Immature natural killer cell (primary cell): ENCODE results near the gene CATSPER3. TPM values are rescaled to one million over a fixed set of nuclear protein-coding genes. Genes with fewer than 3 reads are reported as not detected.

Experiments
- DNase-seq, 3 donors: peaks; one replicate each; pipeline ENCODE4 v3.0.0; 2022; ENCODE audit warnings: mixed read lengths in 1 of 3
- H3K27ac Mint-ChIP-seq, 6 donors: one replicate each; pipeline ENCODE4 v1.8.0; 2020; ENCODE audit warnings: mixed read lengths in 6 of 6, mild to moderate bottlenecking in 5 of 6, inconsistent platforms in 4 of 6, moderate library complexity in 3 of 6
- H3K27me3 Mint-ChIP-seq, 3 donors: one replicate each; pipeline ENCODE4 v1.8.0; 2020 to 2021; ENCODE audit warnings: low read depth in 3 of 3, mild to moderate bottlenecking in 3 of 3, mixed read lengths in 3 of 3, moderate library complexity in 3 of 3, inconsistent platforms in 1 of 3
- H3K36me3 Mint-ChIP-seq, 3 donors: one replicate each; pipeline ENCODE4 v1.8.0; 2020; ENCODE audit warnings: mixed read lengths in 3 of 3, inconsistent platforms in 2 of 3, mild to moderate bottlenecking in 2 of 3
- H3K4me1 Mint-ChIP-seq, 2 donors: one replicate each; pipeline ENCODE4 v1.8.0; 2020; ENCODE audit warnings: inconsistent platforms in 2 of 2, mild to moderate bottlenecking in 2 of 2, mixed read lengths in 2 of 2, moderate library complexity in 1 of 2
- H3K4me3 Mint-ChIP-seq, 5 donors: one replicate each; pipeline ENCODE4 v1.8.0; 2020; ENCODE audit warnings: mild to moderate bottlenecking in 5 of 5, mixed read lengths in 5 of 5, inconsistent platforms in 3 of 5, moderate library complexity in 3 of 5
- H3K9me3 Mint-ChIP-seq, 6 donors: one replicate each; pipeline ENCODE4 v1.8.0; 2020; ENCODE audit warnings: mild to moderate bottlenecking in 6 of 6, mixed read lengths in 6 of 6, inconsistent platforms in 4 of 6, moderate library complexity in 3 of 6
- polyA plus RNA-seq, 3 donors: library from polyadenylated mRNA; unstranded; fragments of 300-500 nt; fragmentation: Illumina TruSeq; gene quantifications; one replicate each; pipeline ENCODE4 v1.2.3, GENCODE V29; 2021

The CATSPER3 gene
- polyA plus RNA-seq, 3 donors from 2014 or later = 0.53 TPM; not detected in 2

DNA sequence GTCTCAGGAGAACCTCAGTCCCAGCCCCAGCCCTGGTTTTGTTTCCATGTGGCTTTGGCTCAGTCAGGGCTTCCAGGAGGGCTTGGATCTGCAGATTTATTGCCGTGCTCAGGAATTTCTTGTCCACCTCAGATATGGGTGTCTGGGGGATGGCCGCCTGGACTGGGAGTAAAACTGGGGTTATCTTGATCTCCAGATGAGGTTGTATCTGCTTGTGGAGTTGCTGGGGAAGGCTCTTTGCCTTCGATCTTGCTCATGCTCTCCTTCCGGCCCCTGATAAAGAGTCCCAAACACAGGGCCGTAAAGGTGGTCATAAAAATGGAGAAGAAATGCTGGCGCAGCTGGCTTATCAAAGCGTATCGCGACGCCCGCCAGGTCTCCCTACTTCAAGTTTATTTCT is 84.2 kb downstream of the CATSPER3 start:
- Mint-ChIP-seq H3K36me3 (no peaks in the 10 kb centered on the region), H3K4me3 (no peak overlapping the region), H3K4me1 (no peaks in the 10 kb centered on the region), H3K27ac (no peak overlapping the region), H3K9me3 (peaks cover 0 to 1% (median 0%) of the 10 kb centered on the region in 6 donors), H3K27me3 (peaks cover 8 to 17% (median 13%) of the 10 kb centered on the region in 3 donors)
- no peak for DNase-seq

DNA sequence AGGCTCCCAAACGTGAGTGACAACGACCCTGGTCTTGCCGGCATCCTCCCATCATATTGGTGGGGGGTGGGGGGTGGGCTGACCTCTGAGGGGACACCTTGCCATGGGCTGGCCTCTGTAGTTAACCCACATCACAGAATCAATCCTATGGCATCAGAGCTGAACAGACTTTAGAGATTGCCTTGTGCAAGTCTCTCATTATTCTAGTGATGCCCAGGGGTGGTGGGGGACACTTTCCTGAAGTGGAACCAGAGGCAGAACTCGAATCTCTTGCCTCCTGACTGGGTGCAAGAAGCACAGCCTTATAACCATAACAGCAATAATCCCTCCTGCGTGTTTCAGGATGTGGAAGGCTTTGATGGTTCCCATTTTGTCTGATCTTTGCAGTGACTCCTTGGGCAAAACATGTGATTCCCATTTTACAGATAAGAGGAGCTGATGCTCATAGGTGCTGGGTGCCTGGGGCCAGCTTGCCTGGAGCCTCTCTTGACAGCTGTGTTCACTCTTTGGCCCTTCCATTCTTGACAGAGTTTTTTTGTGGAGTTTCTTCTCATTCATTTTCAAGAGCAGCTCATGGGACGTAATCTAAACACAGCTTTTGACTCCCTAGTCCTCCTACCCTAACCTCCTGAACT is 84.9 kb downstream of the CATSPER3 start:
- DNase-seq = no peak
- Mint-ChIP-seq H3K4me3 (no peak overlapping the region), H3K27ac (no peak overlapping the region), H3K4me1 (no peaks in the 10 kb centered on the region), H3K36me3 (no peaks in the 10 kb centered on the region), H3K9me3 (peaks cover 0 to 1% (median 0%) of the 10 kb centered on the region in 6 donors), H3K27me3 (peaks cover 8 to 18% (median 13%) of the 10 kb centered on the region in 3 donors)

DNA sequence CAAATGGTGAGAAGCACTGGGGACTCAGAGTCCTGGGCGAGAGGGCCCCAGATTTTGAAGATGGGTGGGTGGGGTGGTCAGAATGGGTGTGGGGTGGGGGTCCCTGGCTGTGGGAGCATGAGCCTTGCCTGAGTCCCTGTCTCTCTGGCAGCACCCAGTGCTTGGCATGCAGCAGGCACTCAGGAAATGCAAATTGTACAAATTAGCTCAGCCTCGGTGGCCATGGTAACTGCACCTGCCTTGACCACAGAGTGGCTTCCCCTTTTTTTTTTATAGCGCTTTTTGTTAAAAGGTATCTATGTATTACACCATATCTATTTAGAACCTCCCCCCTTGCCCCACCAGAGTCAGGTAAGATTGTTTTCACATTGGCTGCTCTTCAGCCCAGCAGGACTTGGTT is 85.6 kb downstream of the CATSPER3 start:
- peaks cover 6 to 14% (median 13%) of the 10 kb centered on the region in 3 donors for H3K27me3 Mint-ChIP-seq
- peaks cover 0 to 1% (median 0%) of the 10 kb centered on the region in 6 donors for H3K9me3 Mint-ChIP-seq
- no peak overlapping the region for H3K27ac Mint-ChIP-seq
- no peaks in the 10 kb centered on the region for H3K4me1 Mint-ChIP-seq
- no peak for DNase-seq
- H3K36me3 Mint-ChIP-seq = no peaks in the 10 kb centered on the region
- H3K4me3 Mint-ChIP-seq = no peak overlapping the region

DNA sequence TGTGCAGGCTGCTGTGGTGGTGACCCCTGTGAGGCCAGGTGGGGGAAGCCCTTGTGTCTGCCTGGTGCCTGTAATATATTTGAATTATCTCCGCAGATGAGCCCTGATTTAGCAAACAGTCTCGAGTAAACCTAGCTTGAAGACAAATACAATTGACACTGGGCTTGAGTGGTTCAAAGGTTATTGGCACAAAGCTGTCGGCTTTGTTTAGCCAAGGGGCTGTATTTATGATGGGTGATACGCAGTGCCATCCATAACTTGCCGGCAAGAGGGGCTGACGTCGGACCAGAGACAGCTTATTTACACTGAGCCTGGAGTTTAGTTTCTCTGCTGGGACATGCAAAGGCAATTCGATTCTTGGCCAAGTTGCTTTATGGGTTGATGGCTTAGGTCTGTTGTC is 86.3 kb downstream of the CATSPER3 start:
- no peaks in the 10 kb centered on the region for H3K4me1 Mint-ChIP-seq
- H3K27me3 Mint-ChIP-seq = peaks cover 2 to 14% (median 13%) of the 10 kb centered on the region in 3 donors
- H3K9me3 Mint-ChIP-seq = peaks cover 0 to 1% (median 0%) of the 10 kb centered on the region in 6 donors
- no peak overlapping the region for H3K27ac Mint-ChIP-seq
- H3K36me3 Mint-ChIP-seq = no peaks in the 10 kb centered on the region
- no peak overlapping the region for H3K4me3 Mint-ChIP-seq
- no peak for DNase-seq

DNA sequence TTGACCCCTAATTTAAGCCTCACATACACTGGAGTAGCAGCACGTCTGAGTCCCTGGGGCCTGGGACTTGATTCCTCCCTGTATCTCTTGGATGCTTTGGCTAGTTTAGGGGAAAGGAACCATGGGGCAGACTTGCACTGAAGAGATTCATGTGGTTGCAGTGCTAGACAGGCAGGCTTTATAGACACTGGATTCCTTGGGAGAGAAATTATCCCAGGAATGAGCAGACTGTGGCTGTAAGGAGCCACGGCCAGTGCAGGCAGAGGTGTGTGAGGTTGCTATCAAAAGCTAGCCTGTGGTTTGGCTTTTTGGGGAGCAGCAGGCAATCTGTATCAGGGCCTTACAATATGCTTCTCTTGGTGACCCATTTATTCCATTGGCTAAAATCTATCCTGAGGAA is 86.8 kb downstream of the CATSPER3 start:
- peaks cover 2 to 13% (median 12%) of the 10 kb centered on the region in 3 donors for H3K27me3 Mint-ChIP-seq
- H3K27ac Mint-ChIP-seq = no peak overlapping the region
- no peaks in the 10 kb centered on the region for H3K4me1 Mint-ChIP-seq
- no peak for DNase-seq
- no peak overlapping the region for H3K4me3 Mint-ChIP-seq
- H3K9me3 Mint-ChIP-seq = peaks cover 0 to 1% (median 0%) of the 10 kb centered on the region in 6 donors
- no peaks in the 10 kb centered on the region for H3K36me3 Mint-ChIP-seq

DNA sequence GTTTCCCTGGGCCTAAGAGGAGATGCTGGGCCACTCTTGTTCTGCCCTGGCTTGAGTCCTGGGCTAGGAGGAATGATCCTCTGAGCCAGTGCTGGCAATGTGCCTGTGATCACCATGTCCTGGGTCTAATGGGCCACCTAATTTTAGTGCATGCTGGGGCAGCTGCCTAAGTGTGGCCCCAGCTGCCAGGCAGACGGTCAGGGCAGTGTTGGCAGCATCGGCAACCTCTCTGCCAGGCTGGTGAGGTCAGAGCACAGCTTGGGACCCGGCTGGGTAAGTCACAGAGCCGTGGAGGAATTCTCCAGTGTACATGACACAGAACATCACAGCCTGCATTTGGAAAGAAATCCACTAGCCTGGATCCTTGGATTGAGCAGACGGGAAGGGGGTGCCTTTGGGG is 87.7 kb downstream of the CATSPER3 start:
- no peak overlapping the region for H3K4me3 Mint-ChIP-seq
- no peak for DNase-seq
- H3K4me1 Mint-ChIP-seq = no peaks in the 10 kb centered on the region
- peaks cover 0 to 1% (median 0%) of the 10 kb centered on the region in 6 donors for H3K9me3 Mint-ChIP-seq
- H3K27me3 Mint-ChIP-seq = peaks cover 2 to 12% (median 6%) of the 10 kb centered on the region in 3 donors
- no peaks in the 10 kb centered on the region for H3K36me3 Mint-ChIP-seq
- no peak overlapping the region for H3K27ac Mint-ChIP-seq

DNA sequence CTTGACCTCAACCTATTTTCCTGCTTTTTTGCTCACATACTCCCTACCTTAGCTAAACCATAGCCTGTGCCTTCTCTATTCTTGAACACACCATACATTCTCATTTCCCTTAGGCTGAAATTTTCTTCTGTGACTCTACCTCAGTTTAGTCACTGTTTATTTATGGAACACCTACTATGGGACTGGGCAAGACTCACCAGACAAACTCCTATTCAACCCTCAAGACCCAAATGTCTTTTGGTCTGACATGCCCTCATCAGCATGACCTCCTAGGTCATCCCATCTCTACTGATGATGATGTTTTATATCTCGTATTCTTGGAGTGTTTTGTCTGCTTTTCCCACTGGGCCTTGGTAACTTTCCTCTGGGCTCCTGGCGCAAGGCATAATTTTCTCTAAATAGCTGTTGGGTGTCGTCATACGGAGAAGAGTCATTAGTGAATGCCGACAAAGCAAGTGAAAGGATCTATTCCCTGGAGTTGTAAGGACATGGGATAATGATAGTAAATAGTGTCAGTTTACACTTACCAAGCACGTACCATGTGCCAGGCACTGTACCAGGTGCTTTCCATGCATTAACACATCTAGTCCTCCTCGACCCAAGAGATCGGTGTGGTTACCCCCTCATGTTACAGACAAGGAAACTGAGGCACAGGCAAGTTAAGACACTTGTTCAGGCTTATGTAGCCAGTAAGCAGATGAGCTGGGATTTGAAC is 88.8 kb downstream of the CATSPER3 start:
- Mint-ChIP-seq H3K4me3 (no peak overlapping the region), H3K36me3 (no peaks in the 10 kb centered on the region), H3K27me3 (peaks cover 0 to 8% (median 4%) of the 10 kb centered on the region in 3 donors), H3K27ac (no peak overlapping the region), H3K9me3 (no peaks in the 10 kb centered on the region), H3K4me1 (no peaks in the 10 kb centered on the region)
- no peak for DNase-seq

DNA sequence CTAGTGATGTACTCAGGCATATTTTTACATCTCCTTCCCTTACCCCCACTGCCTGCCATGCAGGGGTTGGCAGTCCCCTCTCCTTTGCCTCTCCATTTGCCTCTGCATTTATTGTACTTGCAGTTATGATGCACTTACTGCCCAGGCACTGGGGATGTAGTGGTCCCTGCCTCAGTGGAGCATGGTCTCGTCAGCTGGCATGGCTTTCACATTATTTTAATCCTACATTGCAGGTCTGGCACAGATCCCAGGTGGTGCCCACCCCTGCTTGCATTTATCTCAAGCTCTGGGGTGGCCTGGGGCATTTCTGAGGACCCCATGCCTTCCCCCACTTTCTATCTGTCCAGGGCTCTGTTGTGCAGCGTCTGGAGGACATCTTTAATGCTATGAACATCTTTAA is 89.5 kb downstream of the CATSPER3 start:
- no peaks in the 10 kb centered on the region for H3K9me3 Mint-ChIP-seq
- H3K36me3 Mint-ChIP-seq = no peaks in the 10 kb centered on the region
- no peak for DNase-seq
- no peak overlapping the region for H3K4me3 Mint-ChIP-seq
- H3K27me3 Mint-ChIP-seq = peaks cover 0 to 5% (median 1%) of the 10 kb centered on the region in 3 donors
- H3K27ac Mint-ChIP-seq = no peak overlapping the region
- no peaks in the 10 kb centered on the region for H3K4me1 Mint-ChIP-seq

DNA sequence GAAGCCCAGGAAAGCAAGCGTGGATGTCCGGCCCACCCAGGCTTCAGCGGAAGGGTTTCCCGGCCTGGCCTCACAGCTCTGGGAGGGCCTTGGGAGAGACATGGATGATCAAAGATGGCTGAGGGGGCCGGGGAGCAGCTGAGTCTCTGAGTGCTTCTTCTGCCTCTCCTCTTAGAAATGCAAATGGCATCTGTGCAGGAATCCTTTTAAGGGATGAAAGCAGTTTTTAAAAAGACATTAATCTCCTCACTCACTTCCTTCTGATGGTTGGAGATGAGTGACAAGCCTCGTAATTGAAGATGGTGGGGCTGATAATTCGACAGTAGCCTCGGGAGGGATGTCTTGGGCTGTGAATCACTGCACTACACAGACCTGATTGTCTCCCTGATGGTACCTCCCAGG is 90.6 kb downstream of the CATSPER3 start:
- DNase-seq = no peak
- H3K27me3 Mint-ChIP-seq = peaks cover 0 to 5% (median 3%) of the 10 kb centered on the region in 3 donors

DNA sequence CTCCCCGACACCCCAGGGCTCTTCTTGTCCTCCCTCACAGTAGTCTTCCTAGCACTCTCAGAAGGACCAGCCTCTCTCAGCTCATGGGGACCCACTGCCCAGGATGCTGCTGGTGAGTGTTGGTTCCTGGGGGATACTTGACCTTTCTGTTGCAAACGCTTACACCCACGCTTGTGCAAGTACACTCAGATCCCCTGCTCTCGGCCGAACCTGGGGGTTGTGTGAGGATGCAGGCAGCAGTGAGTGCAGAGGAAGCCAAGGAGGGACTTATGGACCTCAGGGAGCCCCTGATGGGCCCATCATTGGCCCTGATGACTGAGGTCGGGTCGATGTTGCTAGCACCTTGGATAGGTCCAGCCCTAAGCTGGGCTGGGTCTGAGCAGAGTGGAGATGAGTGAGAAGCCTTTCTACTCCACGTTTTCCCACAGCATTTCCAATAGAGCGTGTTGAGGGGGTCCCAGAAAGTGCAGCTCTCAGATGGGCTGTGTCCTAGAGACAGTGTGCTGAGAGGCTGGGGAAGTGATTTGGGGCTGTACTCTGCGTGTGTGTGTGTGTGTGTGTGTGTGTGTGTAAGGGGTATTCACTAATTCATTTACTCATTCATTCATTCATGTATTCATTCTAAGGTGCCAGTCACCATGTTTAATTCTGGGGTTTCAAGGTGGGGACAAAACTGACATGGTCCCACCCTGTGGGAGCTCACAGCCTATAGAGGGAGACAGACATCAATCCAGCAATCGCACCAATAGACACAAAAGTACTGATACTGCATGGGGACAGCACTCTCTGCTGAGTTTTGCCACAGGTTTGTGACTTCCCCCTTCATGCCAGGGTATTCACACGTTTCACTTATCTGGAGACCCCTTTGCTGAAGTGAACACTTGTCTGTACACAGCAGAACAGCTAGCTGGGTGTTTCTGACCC is 91.6 kb downstream of the CATSPER3 start:
- Mint-ChIP-seq H3K4me3 (no peak overlapping the region), H3K27ac (no peak overlapping the region), H3K4me1 (no peaks in the 10 kb centered on the region), H3K9me3 (peaks cover 0 to 2% (median 0%) of the 10 kb centered on the region in 6 donors), H3K27me3 (peaks cover 0 to 5% (median 2%) of the 10 kb centered on the region in 3 donors), H3K36me3 (no peaks in the 10 kb centered on the region)
- DNase-seq = no peak

More for the DNA sequence above, 90.6 kb downstream of the CATSPER3 start:
- Mint-ChIP-seq H3K27ac (no peak overlapping the region), H3K4me1 (no peaks in the 10 kb centered on the region), H3K36me3 (no peaks in the 10 kb centered on the region), H3K9me3 (peaks cover 0 to 2% (median 0%) of the 10 kb centered on the region in 6 donors), H3K4me3 (no peak overlapping the region)

DNA sequence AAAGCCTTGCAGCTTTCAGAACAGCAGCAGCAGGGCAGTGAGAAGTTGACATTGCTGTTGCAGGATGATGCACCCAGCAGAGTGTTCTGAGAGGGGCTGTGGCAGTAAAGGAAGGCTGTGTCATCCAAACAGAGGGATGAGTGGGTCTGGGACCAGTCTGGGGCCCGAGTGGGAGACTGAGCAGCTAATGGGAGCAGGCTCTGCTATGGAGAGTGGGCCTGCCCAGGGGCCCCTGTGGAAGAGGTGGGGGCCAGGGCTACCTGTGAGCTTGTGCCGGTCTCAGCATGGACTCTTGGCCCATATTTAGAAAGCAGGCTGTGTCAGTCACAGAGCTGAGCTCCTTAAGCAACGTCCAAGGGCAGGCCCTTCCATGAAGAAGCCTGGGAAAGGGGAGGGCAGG is 92.3 kb downstream of the CATSPER3 start:
- Mint-ChIP-seq H3K4me3 (no peak overlapping the region), H3K4me1 (no peaks in the 10 kb centered on the region), H3K36me3 (no peaks in the 10 kb centered on the region), H3K27ac (no peak overlapping the region), H3K9me3 (peaks cover 0 to 2% (median 0%) of the 10 kb centered on the region in 6 donors), H3K27me3 (peaks cover 0 to 5% (median 1%) of the 10 kb centered on the region in 3 donors)
- no peak for DNase-seq

DNA sequence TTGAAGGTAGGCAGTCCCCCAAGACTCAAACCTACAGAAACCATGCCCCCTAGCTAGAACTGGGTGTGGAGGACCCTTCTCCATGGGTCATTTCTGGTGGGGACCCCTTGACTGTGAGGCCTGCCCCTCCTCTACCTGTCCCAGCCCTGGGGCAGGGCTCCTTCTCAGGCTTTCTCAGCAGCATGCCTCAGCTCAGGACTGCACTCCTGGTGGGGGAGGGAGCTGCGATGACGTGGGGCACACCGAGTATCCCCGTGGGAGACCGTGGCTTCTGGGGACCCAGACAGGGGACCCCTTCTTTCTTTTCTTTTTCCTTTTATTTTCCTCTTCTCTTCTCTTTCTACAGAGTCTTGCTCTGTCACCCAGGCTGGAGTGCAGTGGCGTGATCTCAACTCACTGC is 93.3 kb downstream of the CATSPER3 start:
- Mint-ChIP-seq H3K36me3 (no peaks in the 10 kb centered on the region), H3K4me3 (no peak overlapping the region), H3K4me1 (no peaks in the 10 kb centered on the region), H3K27me3 (peaks cover 0 to 2% (median 1%) of the 10 kb centered on the region in 3 donors), H3K9me3 (peaks cover 0 to 2% (median 0%) of the 10 kb centered on the region in 6 donors), H3K27ac (no peak overlapping the region)
- DNase-seq = no peak
